WTC11 (cell line): ENCODE results near the gene WNT3A. TPM values are rescaled to one million over a fixed set of nuclear protein-coding genes. Genes with fewer than 3 reads are reported as not detected.
A peak's percentile ranks its signal among the peaks of the same experiment; 100 is the strongest.

Source experiments
- ATF3 ChIP-seq: sonication (generic); formaldehyde crosslinking; conservative IDR thresholded peaks from 2 replicates; pipeline ENCODE4 v1.8.1; 2022; ENCODE audit warnings: mild to moderate bottlenecking, missing genetic modification reagents
- ATF6 ChIP-seq: sonication (generic); formaldehyde crosslinking; IDR thresholded peaks from 2 replicates; pipeline ENCODE4 v1.8.1; 2023; ENCODE audit warnings: mild to moderate bottlenecking, missing genetic modification reagents
- CBFB ChIP-seq: sonication (generic); formaldehyde crosslinking; IDR thresholded peaks from 2 replicates; pipeline ENCODE4 v1.8.1; 2022; ENCODE audit warnings: mild to moderate bottlenecking, low read depth, missing genetic modification reagents
- E2F5 ChIP-seq: sonication (generic); formaldehyde crosslinking; IDR thresholded peaks from 2 replicates; pipeline ENCODE4 v1.8.1; 2022; ENCODE audit warnings: mild to moderate bottlenecking, moderate library complexity, missing genetic modification reagents
- ERG ChIP-seq: fragments of 250-450 bp; sonication (Bioruptor Pico); IDR thresholded peaks from 2 replicates; pipeline ENCODE4 v1.8.0; 2021; ENCODE audit warnings: mild to moderate bottlenecking
- FOXK1 ChIP-seq: sonication (generic); formaldehyde crosslinking; IDR thresholded peaks from 2 replicates; pipeline ENCODE4 v1.8.0; 2022; ENCODE audit warnings: mild to moderate bottlenecking, moderate library complexity, missing genetic modification reagents
- HMGA2 ChIP-seq: fragments of 250-450 bp; sonication (Bioruptor Pico); IDR thresholded peaks from 2 replicates; pipeline ENCODE4 v1.4.0; 2021; ENCODE audit warnings: mild to moderate bottlenecking, moderate library complexity
- HMGXB4 ChIP-seq: sonication (generic); formaldehyde crosslinking; IDR thresholded peaks from 2 replicates; pipeline ENCODE4 v1.8.1; 2023; ENCODE audit warnings: mild to moderate bottlenecking, moderate library complexity, missing genetic modification reagents
- IRF1 ChIP-seq: sonication (generic); formaldehyde crosslinking; IDR thresholded peaks from 2 replicates; pipeline ENCODE4 v1.8.0; 2023; ENCODE audit warnings: missing genetic modification reagents
- MAX ChIP-seq: sonication (generic); formaldehyde crosslinking; IDR thresholded peaks from 2 replicates; pipeline ENCODE4 v1.8.0; 2022; ENCODE audit warnings: mild to moderate bottlenecking, missing genetic modification reagents
- MLX ChIP-seq: sonication (generic); formaldehyde crosslinking; IDR thresholded peaks from 2 replicates; pipeline ENCODE4 v1.8.1; 2023; ENCODE audit warnings: mild to moderate bottlenecking, missing genetic modification reagents, moderate library complexity
- MYBL2 ChIP-seq: sonication (generic); formaldehyde crosslinking; IDR thresholded peaks from 2 replicates; pipeline ENCODE4 v1.8.1; 2023; ENCODE audit warnings: mild to moderate bottlenecking, moderate library complexity, missing genetic modification reagents
- NFE2L1 ChIP-seq: sonication (generic); formaldehyde crosslinking; IDR thresholded peaks from 2 replicates; pipeline ENCODE4 v1.8.1; 2023; ENCODE audit warnings: missing genetic modification reagents
- PRDM15 ChIP-seq: sonication (generic); formaldehyde crosslinking; IDR thresholded peaks from 2 replicates; pipeline ENCODE4 v1.8.0; 2022; ENCODE audit warnings: missing genetic modification reagents
- PREB ChIP-seq: sonication (generic); formaldehyde crosslinking; IDR thresholded peaks from 2 replicates; pipeline ENCODE4 v1.8.1; 2022; ENCODE audit warnings: mild to moderate bottlenecking, missing genetic modification reagents, moderate library complexity, borderline replicate concordance
- SP1 ChIP-seq: sonication (generic); formaldehyde crosslinking; conservative IDR thresholded peaks from 2 replicates; pipeline ENCODE4 v1.8.1; 2022; ENCODE audit warnings: missing genetic modification reagents
- TEAD4 ChIP-seq: sonication (generic); formaldehyde crosslinking; IDR thresholded peaks from 2 replicates; pipeline ENCODE4 v1.8.0; 2022; ENCODE audit warnings: mild to moderate bottlenecking, missing genetic modification reagents
- ZBTB21 ChIP-seq: sonication (generic); formaldehyde crosslinking; IDR thresholded peaks from 2 replicates; pipeline ENCODE4 v1.8.1; 2023; ENCODE audit warnings: mild to moderate bottlenecking, missing genetic modification reagents, borderline replicate concordance
- ZMAT4 ChIP-seq: fragments of 250-450 bp; sonication (Bioruptor Pico); IDR thresholded peaks from 2 replicates; pipeline ENCODE4 v1.9.0; 2021; ENCODE audit warnings: mild to moderate bottlenecking
- ZNF263 ChIP-seq: sonication (generic); formaldehyde crosslinking; IDR thresholded peaks from 2 replicates; pipeline ENCODE4 v1.8.1; 2022; ENCODE audit warnings: low read depth, mild to moderate bottlenecking, moderate library complexity, missing genetic modification reagents
- ZNF423 ChIP-seq: fragments of 250-450 bp; sonication (Bioruptor Pico); IDR thresholded peaks from 2 replicates; pipeline ENCODE4 v2.1.2; 2022; ENCODE audit warnings: mild to moderate bottlenecking, moderate library complexity
- ZNF425 ChIP-seq: fragments of 250-450 bp; sonication (Bioruptor Pico); conservative IDR thresholded peaks from 2 replicates; pipeline ENCODE4 v1.9.0; 2021; ENCODE audit warnings: mild to moderate bottlenecking
- total RNA-seq: library from RNA; stranded (reverse); gene quantifications from 3 replicates; pipeline ENCODE4 v1.2.3, GENCODE V29; 2021

WNT3A gene
- total RNA-seq, 1 experiment from 2014 or later = 0.17 TPM

GRCh38 chr1:228082214-228082917 is 75.6 kb downstream of the WNT3A start, which contains the start of gene ARF1 (continued):
- TF ChIP-seq IRF1 (CRISPR knock-in tag) (no peak), HMGXB4 (peak; percentile 52; the same call in 1 of the 2 replicates), SP1 (CRISPR knock-in tag) (peak; percentile 98), ERG (CRISPR knock-in tag) (no peak), ZNF263 (CRISPR knock-in tag) (no peak), CBFB (CRISPR knock-in tag) (no peak), TEAD4 (CRISPR knock-in tag) (0 out of 2 replicates have a peak, but pooled peaks have one; percentile 15), ZNF423 (CRISPR knock-in tag) (no peak), ZNF425 (CRISPR knock-in tag) (no peak), PRDM15 (no peak), ATF6 (CRISPR knock-in tag) (no peak), NFE2L1 (CRISPR knock-in tag) (0 out of 2 replicates have a peak, but pooled peaks have one; percentile 48), PREB (CRISPR knock-in tag) (no peak), E2F5 (CRISPR knock-in tag) (peak; percentile 62; the same call in 1 of the 2 replicates), ATF3 (CRISPR knock-in tag) (no peak), MYBL2 (CRISPR knock-in tag) (0 out of 2 replicates have a peak, but pooled peaks have one; percentile 14), ZBTB21 (no peak), ZMAT4 (CRISPR knock-in tag) (no peak), MLX (CRISPR knock-in tag) (no peak), HMGA2 (CRISPR knock-in tag) (no peak), FOXK1 (CRISPR knock-in tag) (peak; percentile 60; the same call in 1 of the 2 replicates), MAX (CRISPR knock-in tag) (peak; percentile 86)
